ENCODE results near the gene SYCP1. TPM values are rescaled to one million over a fixed set of nuclear protein-coding genes. Genes with fewer than 3 reads are reported as not detected.

SYCP1 gene
- total and polyA plus RNA-seq, 8 donors: not detected

DNA sequence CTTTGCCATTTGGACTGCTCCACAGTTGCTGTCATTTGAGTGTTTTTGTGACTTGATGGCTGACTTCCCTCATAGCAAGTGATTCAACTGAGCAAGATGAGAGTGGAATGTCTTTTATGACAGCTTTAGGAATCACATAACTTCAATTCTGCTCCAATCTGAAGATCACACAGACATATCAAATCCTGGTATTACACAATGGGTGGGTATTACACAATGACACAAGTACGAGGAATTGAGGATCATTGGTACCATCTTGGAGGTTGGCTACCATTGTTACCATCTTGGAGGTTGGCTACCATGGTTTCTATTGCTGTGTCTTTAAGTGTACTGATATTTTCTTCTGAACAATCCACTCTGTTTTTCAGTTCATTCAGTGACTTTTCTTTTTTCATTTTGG is 166.5 kb downstream of the SYCP1 start:
- FAIRE-seq: no peak
- TF ChIP-seq, protein P1, sequence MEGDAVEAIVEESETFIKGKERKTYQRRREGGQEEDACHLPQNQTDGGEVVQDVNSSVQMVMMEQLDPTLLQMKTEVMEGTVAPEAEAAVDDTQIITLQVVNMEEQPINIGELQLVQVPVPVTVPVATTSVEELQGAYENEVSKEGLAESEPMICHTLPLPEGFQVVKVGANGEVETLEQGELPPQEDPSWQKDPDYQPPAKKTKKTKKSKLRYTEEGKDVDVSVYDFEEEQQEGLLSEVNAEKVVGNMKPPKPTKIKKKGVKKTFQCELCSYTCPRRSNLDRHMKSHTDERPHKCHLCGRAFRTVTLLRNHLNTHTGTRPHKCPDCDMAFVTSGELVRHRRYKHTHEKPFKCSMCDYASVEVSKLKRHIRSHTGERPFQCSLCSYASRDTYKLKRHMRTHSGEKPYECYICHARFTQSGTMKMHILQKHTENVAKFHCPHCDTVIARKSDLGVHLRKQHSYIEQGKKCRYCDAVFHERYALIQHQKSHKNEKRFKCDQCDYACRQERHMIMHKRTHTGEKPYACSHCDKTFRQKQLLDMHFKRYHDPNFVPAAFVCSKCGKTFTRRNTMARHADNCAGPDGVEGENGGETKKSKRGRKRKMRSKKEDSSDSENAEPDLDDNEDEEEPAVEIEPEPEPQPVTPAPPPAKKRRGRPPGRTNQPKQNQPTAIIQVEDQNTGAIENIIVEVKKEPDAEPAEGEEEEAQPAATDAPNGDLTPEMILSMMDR (IDR thresholded peaks at IDR 0.05): no peak
- Histone ChIP-seq H3K9me3 (no peaks in the 10 kb centered on the region), H3K27ac (no peak overlapping the region), H3K4me1 (no peaks in the 10 kb centered on the region), H3K4me3 (no peak overlapping the region), H3K27me3 (no peaks in the 10 kb centered on the region), H3K36me3 (no peaks in the 10 kb centered on the region)
- 22 to 47% methylated on average over 1 of the region's 1 CpG for WGBS, 2 donors
- DNase-seq: no peak
- intact Hi-C loops (cut with DNase I): no loop called here
- no peak for ATAC-seq

DNA sequence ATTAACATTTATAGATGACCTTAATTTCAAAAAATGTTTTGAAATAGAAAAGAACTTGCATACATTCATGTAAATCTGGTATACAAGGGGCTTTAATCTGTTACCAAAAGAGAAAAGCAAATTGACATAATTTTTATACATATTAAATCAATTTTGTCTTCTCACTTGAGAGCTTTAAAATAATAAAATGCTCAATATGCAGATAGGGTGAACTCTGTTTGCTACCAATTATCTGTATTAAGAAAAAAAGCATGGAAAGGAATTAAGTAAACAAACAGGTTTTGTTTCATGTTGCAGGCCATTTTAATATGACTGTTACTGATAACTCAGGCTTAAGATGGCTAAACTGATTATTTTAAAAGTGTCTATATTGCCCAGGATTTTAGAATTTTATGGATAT is 168.9 kb downstream of the SYCP1 start:
- intact Hi-C loops (cut with DNase I): no loop called here
- DNase-seq (no peak), ATAC-seq (no peak), FAIRE-seq (no peak)
- Histone ChIP-seq H3K27ac (no peak overlapping the region), H3K27me3 (no peaks in the 10 kb centered on the region), H3K4me3 (no peak overlapping the region), H3K4me1 (no peaks in the 10 kb centered on the region), H3K36me3 (no peaks in the 10 kb centered on the region), H3K9me3 (no peaks in the 10 kb centered on the region)
- TF ChIP-seq, protein P1 (IDR thresholded peaks at IDR 0.05): no peak

DNA sequence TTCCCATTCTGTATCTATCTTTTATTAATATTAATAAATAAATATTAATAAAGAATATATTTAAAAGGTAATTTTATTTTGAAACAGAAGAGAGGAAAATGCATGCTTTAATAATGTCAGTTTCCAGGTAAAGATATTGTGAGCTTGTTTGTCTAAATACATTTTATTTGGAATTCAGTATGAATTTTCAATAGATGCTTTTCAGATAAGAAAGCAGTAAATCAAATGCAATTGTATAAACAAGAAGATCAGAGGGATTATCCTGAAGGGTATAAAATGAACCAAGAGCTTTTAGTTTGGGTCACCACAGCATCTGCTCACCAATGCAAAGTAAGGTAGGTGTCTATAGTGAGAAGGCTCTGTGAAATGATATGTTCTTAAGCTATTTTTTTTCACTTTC is 174.9 kb downstream of the SYCP1 start, which contains the start of gene TSHB:
Gene TSHB, plus strand, starts transcription at position 301 of the 400 bp plus-strand sequence. CDS start 3,537 bp downstream, outside the sequence.
- FAIRE-seq (no peak), DNase-seq (no peak), ATAC-seq (no peak)
- H3K9me3 ChIP-seq: no peaks in the 10 kb centered on the region
- intact Hi-C loops (cut with DNase I): no loop called here
- TF ChIP-seq, protein P1 (IDR thresholded peaks at IDR 0.05): no peak
- H3K4me1 ChIP-seq: no peaks in the 10 kb centered on the region
- H3K36me3 ChIP-seq: no peaks in the 10 kb centered on the region
- no peak within 1 kb of the TSS for H3K4me3 ChIP-seq
- no peaks in the 10 kb centered on the region for H3K27me3 ChIP-seq
- no peak within 1 kb of the TSS for H3K27ac ChIP-seq

DNA sequence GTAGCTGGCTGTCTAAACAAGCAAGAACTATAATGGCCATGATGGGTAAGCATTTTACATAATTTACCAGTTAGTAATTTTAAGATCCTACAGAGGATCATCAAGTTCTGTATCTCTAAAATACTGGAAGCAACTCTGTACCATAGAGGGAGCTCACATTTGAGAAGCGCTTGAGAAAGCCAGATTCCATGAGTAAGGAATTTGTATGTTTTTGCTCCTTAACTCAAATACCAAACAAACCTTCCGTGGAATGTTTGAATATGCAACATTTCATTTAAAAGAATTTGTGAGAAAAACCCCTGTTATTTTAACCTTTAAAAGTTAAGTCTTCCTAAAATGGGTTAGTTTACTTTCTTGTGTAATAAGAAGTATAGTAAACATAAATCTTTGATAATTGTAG is 176.9 kb downstream of the SYCP1 start:
- DNase-seq: no peak
- Histone ChIP-seq H3K27me3 (no peaks in the 10 kb centered on the region), H3K36me3 (no peaks in the 10 kb centered on the region), H3K9me3 (no peaks in the 10 kb centered on the region), H3K4me1 (no peaks in the 10 kb centered on the region), H3K4me3 (no peak overlapping the region), H3K27ac (no peak overlapping the region)
- WGBS, 2 donors: 61 to 62% methylated on average over 2 of the region's 2 CpGs
- ATAC-seq: no peak
- intact Hi-C loops (cut with DNase I): no loop called here
- TF ChIP-seq, protein P1 (IDR thresholded peaks at IDR 0.05): no peak
- FAIRE-seq: no peak

- H3K4me3 ChIP-seq: no peak overlapping the region
- intact Hi-C loops (cut with DNase I): no loop called here
- H3K27ac ChIP-seq: no peak overlapping the region
- peaks cover 0 to 13% (median 5%) of the 10 kb centered on the region in 3 donors for H3K4me1 ChIP-seq
- no peaks in the 10 kb centered on the region for H3K36me3 ChIP-seq
- TF ChIP-seq, protein P1 (IDR thresholded peaks at IDR 0.05): no peak
- no peak for FAIRE-seq
- ATAC-seq: no peak
- DNase-seq: no peak
- WGBS, 2 donors: 81 to 88% methylated on average over 1 of the region's 1 CpG
- H3K9me3 ChIP-seq: no peaks in the 10 kb centered on the region
- no peaks in the 10 kb centered on the region for H3K27me3 ChIP-seq
Observed at GRCh38 chr1:115035652-115036051, 181.0 kb downstream of the SYCP1 start.
